NCI-H82 (cell line): Measurements from ENCODE around the gene CMTM3.
"Not testable (repeated sequence)": the region's sequence is repeated elsewhere in the genome, so short reads cannot be mapped to it uniquely, and the experiment has no call there.

Source experiments
- DNase-seq: peaks from one replicate; lab custom pipeline; 2025; lab: John Stamatoyannopoulos, UW

CMTM3 gene

GRCh38 chr16:66636199-66636598, 31.7 kb downstream of the CMTM3 start:
- no peak for DNase-seq

- no peak for DNase-seq
Measured at GRCh38 chr16:66637806-66638205, 33.3 kb downstream of the CMTM3 start.

DNA sequence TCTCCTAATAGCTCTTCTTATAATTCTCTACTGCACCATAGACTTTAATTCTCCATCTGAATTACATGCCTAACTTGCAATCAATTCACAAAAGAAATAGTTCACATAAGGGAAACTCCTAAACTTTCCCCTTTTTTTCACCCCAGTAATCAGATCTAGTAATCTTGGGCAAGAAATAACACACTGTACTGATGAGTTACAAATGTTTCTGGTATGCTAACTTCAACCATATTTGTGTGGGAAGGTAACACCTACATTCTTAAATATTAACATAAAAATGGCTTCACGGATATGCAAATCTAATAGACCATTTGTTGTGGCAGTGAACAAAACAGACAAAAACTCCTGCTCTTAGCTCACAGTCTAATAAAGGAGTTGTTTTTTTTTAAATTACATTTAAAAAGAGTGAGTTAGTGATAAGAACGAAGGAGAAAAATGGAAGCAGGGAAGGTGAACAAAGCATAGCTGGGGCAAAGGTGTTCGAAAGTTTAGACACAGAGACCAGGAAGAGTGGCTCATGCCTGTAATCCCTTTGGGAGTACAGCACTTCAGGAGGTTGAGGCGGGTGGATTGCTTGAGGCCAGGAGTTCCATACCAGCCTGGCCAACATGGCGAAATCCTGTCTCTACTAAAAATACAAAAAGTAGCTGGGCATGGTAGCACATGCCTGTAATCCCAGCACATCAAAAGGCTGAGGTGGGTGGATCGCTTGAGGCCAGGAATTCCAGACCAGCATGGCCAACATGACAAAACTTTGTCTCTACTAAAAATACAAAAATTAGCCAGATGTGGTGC, 34.8 kb downstream of the CMTM3 start:
- DNase-seq = no peak

- no peak for DNase-seq
Measured at GRCh38 chr16:66640724-66641314, 36.3 kb downstream of the CMTM3 start.

- no peak for DNase-seq
Measured at GRCh38 chr16:66641387-66641786, 36.9 kb downstream of the CMTM3 start.

DNA sequence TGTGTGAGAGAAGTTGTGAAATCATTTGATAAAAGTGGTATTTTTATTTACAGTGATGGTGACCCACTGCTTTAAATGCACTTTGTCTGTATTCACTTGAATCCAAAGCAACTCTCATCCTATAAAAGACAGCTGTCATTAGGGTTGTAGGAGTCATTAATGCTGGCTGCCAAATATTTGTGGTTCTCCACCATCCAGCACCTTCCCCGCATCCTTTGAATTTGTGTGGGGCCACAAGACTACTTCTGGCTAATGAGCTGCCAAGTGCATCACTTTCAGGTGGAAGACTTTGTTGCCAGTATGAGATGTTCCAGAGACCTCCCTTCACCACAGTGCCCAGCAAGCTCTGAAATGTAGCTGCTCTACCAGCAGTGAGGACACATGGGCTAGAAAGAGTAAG, 43.4 kb downstream of the CMTM3 start:
- DNase-seq = no peak

DNA sequence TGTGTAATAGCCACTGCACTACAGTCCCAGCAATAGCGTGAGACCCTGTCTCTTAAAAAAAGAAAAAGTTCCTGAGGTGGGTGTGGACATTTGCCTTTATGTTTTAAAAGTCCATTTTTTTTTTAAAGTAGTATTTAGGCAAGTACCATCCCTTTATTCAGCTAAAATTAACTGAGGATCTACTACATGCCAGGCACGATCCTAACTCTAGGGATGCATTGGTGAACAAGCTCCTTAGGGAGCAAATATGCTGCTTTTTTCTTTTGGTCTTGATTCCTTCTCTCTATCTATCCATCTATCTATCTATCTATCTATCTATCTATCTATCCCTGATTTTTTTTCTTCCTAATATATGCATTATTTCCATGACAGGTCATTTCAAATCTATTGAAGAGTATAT, 44.7 kb downstream of the CMTM3 start:
- DNase-seq = no peak

- peak; percentile 34 for DNase-seq
Measured at GRCh38 chr16:66649636-66650205, 45.2 kb downstream of the CMTM3 start.

- peak; percentile 88 for DNase-seq
Measured at GRCh38 chr16:66650707-66651473, 46.4 kb downstream of the CMTM3 start.

GRCh38 chr16:66651474-66651765, 46.9 kb downstream of the CMTM3 start:
- DNase-seq = no peak

GRCh38 chr16:66651965-66652364, 47.5 kb downstream of the CMTM3 start:
- no peak for DNase-seq

- no peak for DNase-seq
Measured at GRCh38 chr16:66652661-66653360, 48.3 kb downstream of the CMTM3 start.

DNA sequence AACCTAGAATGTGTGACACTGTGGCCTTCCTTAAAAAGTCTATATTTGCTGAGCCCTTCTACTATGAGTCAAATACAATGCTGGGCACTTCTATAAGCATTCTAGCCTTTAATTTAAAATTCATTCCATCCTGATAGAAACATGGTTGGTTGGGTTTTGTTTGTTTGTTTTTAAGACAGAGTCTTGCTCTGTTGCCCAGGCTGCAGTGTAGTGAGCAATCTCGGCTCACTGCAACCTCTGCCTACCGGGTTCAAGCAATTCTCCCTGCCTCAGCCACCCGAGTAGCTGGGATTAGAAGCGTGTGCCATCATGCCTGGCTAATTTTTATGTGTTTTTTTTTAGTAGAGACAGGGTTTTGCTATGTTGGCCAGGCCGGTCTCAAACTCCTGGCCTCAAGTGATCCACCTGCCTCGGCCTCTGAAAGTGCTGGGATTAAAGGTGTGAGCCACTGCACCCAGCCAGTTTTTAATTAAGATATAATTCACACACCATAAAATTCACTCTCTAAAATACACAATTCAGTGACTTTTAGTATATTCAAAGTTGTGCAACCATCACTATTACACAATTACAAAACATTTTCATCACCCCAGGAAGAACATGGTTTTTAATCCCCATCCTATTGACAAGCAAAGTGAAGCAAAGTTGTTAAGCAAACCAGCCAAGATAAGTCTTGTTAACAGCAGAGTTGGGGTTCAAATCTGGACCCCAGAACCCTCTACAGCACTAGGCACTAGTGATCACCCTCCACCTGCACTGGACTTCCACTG, 49.3 kb downstream of the CMTM3 start:
- no peak for DNase-seq

GRCh38 chr16:66656547-66656946, 52.0 kb downstream of the CMTM3 start:
- no peak for DNase-seq

GRCh38 chr16:66658143-66658859, 53.8 kb downstream of the CMTM3 start:
- DNase-seq = no peak

DNA sequence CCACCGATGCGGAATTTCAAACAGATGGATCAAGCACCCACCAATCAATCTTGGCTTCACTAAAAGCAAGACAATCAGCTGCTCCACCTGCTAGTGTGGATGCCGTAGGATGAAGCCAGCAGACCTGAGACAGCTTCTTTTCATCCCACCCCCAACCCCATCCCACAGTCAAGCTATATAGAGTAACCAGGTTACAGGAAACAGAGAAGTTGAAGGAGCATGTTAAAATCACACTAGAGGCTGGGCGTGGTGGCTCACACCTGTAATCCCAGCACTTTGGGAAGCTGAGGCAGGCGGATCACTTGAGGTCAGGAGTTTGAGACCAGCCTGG, 54.3 kb downstream of the CMTM3 start:
- DNase-seq = no peak

DNA sequence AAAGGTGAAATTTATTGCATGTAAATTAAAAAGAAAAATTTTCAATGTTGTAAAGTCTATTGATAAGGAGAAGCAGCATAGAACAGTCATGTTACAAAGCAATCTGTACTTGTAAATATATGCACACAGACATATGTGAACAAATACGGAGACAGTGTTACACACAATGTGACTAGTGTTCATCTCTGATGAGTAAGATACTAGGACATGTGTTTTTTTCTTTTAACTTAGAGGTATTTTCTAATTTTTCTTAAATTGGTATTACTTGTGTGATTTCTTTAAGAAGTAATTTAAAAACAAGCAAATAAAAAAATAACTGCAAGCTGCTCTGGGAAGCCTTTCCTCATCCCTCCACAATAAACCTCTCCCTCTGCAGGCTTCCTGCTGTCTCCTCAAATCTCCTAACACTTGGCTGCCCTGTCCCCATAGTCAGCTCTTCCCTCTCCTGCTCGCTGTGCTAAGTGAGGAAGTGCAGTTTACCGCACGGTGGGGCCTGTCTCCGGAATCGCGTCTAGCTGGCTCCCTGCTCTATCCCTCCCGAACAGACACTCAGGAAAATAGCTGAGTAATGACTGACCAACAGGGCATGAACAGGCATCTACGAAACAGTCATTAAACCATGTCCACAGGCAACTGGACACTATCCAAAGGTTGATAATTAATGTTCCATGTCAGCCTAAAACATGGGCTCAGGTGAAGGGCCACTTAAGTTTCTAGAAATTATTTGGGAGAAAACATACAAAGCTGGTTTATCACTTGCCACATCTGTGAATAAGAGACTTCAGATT, 56.1 kb downstream of the CMTM3 start:
- peak; percentile 25 for DNase-seq

- no peak for DNase-seq
Measured at GRCh38 chr16:66661210-66661560, 56.7 kb downstream of the CMTM3 start.

DNA sequence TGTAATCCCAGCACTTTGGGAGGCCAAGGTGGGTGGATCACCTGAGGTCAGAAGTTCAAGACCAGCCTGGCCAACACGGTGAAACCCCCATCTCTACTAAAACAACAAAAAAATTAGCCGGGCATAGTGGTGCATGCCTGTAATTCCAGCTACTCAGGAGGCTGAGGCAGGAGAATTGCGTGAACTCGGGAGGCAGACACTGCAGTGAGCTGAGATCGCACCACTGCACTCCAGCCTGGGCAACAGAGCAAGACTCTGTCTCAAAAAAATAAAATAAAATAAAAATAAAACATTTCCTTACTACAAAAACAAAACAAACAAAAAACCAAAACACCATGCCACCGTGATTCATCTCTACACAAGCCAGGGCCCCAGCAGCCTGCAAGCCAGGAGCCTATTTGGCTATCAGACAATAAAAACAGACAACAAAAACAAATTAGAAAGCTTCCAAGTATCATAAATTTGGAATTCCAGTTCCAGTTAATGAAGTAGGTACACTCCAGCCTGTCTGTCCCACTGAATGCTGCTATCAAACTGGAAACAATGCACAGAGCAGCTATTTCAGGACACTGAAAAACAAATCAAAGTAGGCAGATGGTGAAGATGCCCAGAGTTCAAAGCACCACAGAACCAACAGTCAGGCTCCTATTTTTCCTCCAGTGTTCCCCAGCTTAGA, 57.3 kb downstream of the CMTM3 start:
- DNase-seq = not testable (repeated sequence)
